Endothelial cell of umbilical vein (primary cell): ENCODE measurements around the gene LUC7L2. TPM values are rescaled to one million over a fixed set of nuclear protein-coding genes. Genes with fewer than 3 reads are reported as not detected.

Source experiments
- BruUV-seq: library from RNA; stranded (reverse); fragments of 400-500 nt; replicated peaks from 2 replicates; lab custom pipeline; 2021; lab: Mats Ljungman, UMichigan
- CTCF ChIA-PET: fragments of 300-600, 350-600 bp; sonication (Branson Sonifier 250); formaldehyde crosslinking; loops from one replicate; lab custom pipeline; 2021; ENCODE audit warnings: antibody characterized with exemption, inconsistent platforms; lab: Charles Lee
- POLR2A ChIA-PET: fragments of 300-600, 350-600 bp; sonication (Branson Sonifier 250); formaldehyde crosslinking; loops from one replicate; lab custom pipeline; 2021; ENCODE audit warnings: antibody characterized with exemption, inconsistent platforms; lab: Charles Lee
- DNase-seq: peaks from one replicate; pipeline ENCODE4 v3.0.0-alpha.2; 2011; ENCODE audit warnings: low read depth, low spot score
- FAIRE-seq: peaks from 2 replicates; lab custom pipeline; 2011; peaks lifted over from hg19 to GRCh38; lab: Jason Lieb, UNC
- H2AFZ ChIP-seq: 2 replicates; pipeline ENCODE4 v1.6.0; 2012; ENCODE audit warnings: low read depth, low read length, control low read depth, inconsistent platforms
- H3K27ac ChIP-seq: 2 replicates; pipeline ENCODE4 v1.5.1; 2011; ENCODE audit warnings: low read depth, mild to moderate bottlenecking, control low read depth, low read length, moderate library complexity; ENCODE audit not compliant: insufficient read depth
- H3K27me3 ChIP-seq, 2 experiments: 2 replicates each; pipeline versions ENCODE4 v1.6.0 to v1.6.1; 2011; ENCODE audit warnings: low read length in 2 of 2, mixed read lengths in 1 of 2; ENCODE audit not compliant: control insufficient read depth in 2 of 2, insufficient read depth in 2 of 2
- H3K36me3 ChIP-seq, 2 experiments: 2 replicates in 1 of 2; 3 replicates in 1 of 2; pipeline ENCODE4 v1.5.1; 2011; ENCODE audit warnings: low read length in 2 of 2, mild to moderate bottlenecking in 1 of 2, moderate library complexity in 1 of 2; ENCODE audit not compliant: control insufficient read depth in 2 of 2, insufficient read depth in 2 of 2; ENCODE audit errors: extremely low read depth in 1 of 2
- H3K4me1 ChIP-seq: 3 replicates; pipeline ENCODE4 v1.5.1; 2011; ENCODE audit warnings: mild to moderate bottlenecking, low read length; ENCODE audit not compliant: control insufficient read depth, insufficient read depth; ENCODE audit errors: extremely low read depth
- H3K4me2 ChIP-seq: 2 replicates; pipeline ENCODE4 v1.6.1; 2011; ENCODE audit warnings: low read length, control low read depth, mixed read lengths; ENCODE audit not compliant: insufficient read depth
- H3K4me3 ChIP-seq, 3 experiments: fragments of 200-600 bp in 1 of 3; sonication (generic), shearing (Covaris generic) in 1 of 3; replicated peaks in 1 of 3; 2 replicates each; pipeline ENCODE4 v1.5.1; 2011 to 2016; ENCODE audit warnings: control low read depth in 3 of 3, low read length in 3 of 3, mild to moderate bottlenecking in 2 of 3, inconsistent platforms in 1 of 3, low read depth in 1 of 3, moderate library complexity in 1 of 3; ENCODE audit not compliant: insufficient read depth in 1 of 3
- H3K79me2 ChIP-seq: 2 replicates; pipeline ENCODE4 v1.6.0; 2012; ENCODE audit warnings: low read length, inconsistent platforms; ENCODE audit not compliant: control insufficient read depth, insufficient read depth
- H3K9ac ChIP-seq: replicated peaks from 2 replicates; pipeline ENCODE3; 2011; ENCODE audit warnings: low read length, control low read depth; ENCODE audit not compliant: insufficient read depth; ENCODE audit errors: extremely low read depth
- H3K9me1 ChIP-seq: replicated peaks from 3 replicates; pipeline ENCODE4 v1.6.0; 2011; ENCODE audit warnings: mild to moderate bottlenecking, low read length; ENCODE audit not compliant: control insufficient read depth, insufficient read depth; ENCODE audit errors: extremely low read depth
- H3K9me3 ChIP-seq: replicated peaks from 2 replicates; pipeline ENCODE4 v1.5.1; 2012; ENCODE audit warnings: low read length, inconsistent platforms; ENCODE audit not compliant: control insufficient read depth, insufficient read depth
- H4K20me1 ChIP-seq: replicated peaks from 2 replicates; pipeline ENCODE3; 2011; ENCODE audit warnings: mild to moderate bottlenecking, low read length; ENCODE audit not compliant: control insufficient read depth, insufficient read depth; ENCODE audit errors: extremely low read depth
- EZH2 ChIP-seq: IDR thresholded peaks from 2 replicates; pipeline ENCODE4 v1.6.1; 2012; ENCODE audit warnings: borderline replicate concordance, low read depth, mild to moderate bottlenecking, moderate library complexity, low read length, inconsistent platforms; ENCODE audit not compliant: severe bottlenecking
- FOS ChIP-seq: IDR thresholded peaks from 2 replicates; pipeline ENCODE4 v1.6.1; 2011; ENCODE audit warnings: mild to moderate bottlenecking, low read length, moderate library complexity, borderline replicate concordance; ENCODE audit not compliant: insufficient read depth
- GATA2 ChIP-seq: IDR thresholded peaks from 2 replicates; pipeline ENCODE4 v1.7.0; 2011; ENCODE audit warnings: low read depth, mild to moderate bottlenecking, moderate library complexity, mixed read lengths, low read length; ENCODE audit not compliant: insufficient read length, insufficient read depth
- JUN ChIP-seq: IDR thresholded peaks from 2 replicates; pipeline ENCODE4 v1.6.1; 2011; ENCODE audit warnings: borderline replicate concordance, low read depth; ENCODE audit not compliant: insufficient read length, insufficient read depth
- MYC ChIP-seq: IDR thresholded peaks from one replicate; pipeline ENCODE4 v1.6.1; 2011; ENCODE audit warnings: mild to moderate bottlenecking, low read depth, low read length
- POLR2A ChIP-seq: IDR thresholded peaks from 2 replicates; pipeline ENCODE4 v1.6.1; 2012; ENCODE audit warnings: low read depth, mild to moderate bottlenecking, control low read depth, low read length
- POLR2AphosphoS5 ChIP-seq: IDR thresholded peaks from 2 replicates; pipeline ENCODE4 v1.6.1; 2012; ENCODE audit warnings: low read depth, mild to moderate bottlenecking, control low read depth, low read length, moderate library complexity; ENCODE audit not compliant: insufficient read depth
- dilution Hi-C: fragments of 300-500 bp; cut with MboI; formaldehyde crosslinking; loops from one replicate; pipeline ENCODE4 v1.15.0; 2019; ENCODE audit warnings: low sequenced_read_pairs; ENCODE audit not compliant: extremely low pct_ligation_motif_present
- intact Hi-C: fragments of 100-400 bp; cut with micrococcal nuclease; formaldehyde crosslinking; loops from one replicate; pipeline ENCODE4 v1.10.0; 2022
- polyA plus RNA-seq, 4 experiments: library from polyadenylated mRNA; depleted of rRNA in 3 of 4; stranded (reverse) in 3 of 4; unstranded in 1 of 4; fragments of >200 nt; gene quantifications; 2 replicates each; pipeline versions ENCODE4 v1.2.1 to v1.2.3, GENCODE V29; 2011 to 2012; ENCODE audit warnings: missing spikeins in 1 of 4
- total RNA-seq: library from RNA; stranded (reverse); gene quantifications from 2 replicates; pipeline ENCODE4 v1.2.3, GENCODE V29; 2021
- TF ChIP-seq, protein P1 (sequence below): IDR thresholded peaks from 2 replicates; pipeline ENCODE4 v1.6.1; 2011; ENCODE audit not compliant: insufficient read depth, insufficient read length
- TF ChIP-seq, protein P2 (sequence below), 2 donors: IDR thresholded peaks; 1 replicate in 1 of 2; 2 replicates in 1 of 2; pipeline ENCODE4 v1.5.1; 2011; ENCODE audit warnings: low read length in 2 of 2, mild to moderate bottlenecking in 2 of 2, moderate library complexity in 2 of 2, control low read depth in 1 of 2, inconsistent platforms in 1 of 2, low read depth in 1 of 2; ENCODE audit not compliant: insufficient read depth in 1 of 2; ENCODE audit errors: extremely low read depth in 1 of 2

Gene LUC7L2
- total and polyA plus RNA-seq, 2 donors (not counting 3 experiments of a cell fraction or from before 2014, with no cell fraction given) = 28.0 to 85.8 TPM

DNA sequence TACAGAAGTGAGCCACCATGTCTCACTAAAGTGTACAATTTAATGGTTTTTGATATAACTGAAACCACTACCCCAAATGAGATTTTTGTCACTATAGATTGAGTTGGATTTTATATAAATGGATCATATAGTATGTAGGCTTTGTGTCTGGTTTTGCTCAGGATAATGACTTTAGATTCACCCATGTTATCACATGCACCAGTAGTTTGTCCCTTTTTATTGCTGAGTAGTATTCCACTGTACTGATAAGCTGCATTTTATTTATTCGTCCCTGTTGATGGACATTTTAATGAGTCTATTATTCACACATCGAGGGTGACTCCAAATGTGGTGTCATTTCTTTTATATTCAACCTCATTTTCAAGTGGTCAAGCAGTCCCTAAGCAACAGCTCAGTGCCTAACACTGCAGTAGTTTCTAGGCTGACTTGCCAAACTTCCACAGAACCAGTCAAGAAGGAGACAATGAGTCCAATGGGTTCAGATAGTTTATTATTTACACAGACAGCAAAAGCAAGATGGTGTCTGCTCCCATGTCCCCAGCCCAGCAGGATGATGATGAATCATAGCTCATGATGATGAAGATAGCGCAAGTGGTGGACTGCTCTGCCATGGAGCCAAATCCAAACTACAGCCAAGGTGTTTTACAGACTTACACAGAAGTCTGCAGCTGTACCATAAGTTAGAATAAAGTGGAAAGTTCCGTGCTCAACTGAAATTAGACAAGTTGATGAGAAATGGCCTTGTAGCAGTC, 25.1 kb upstream of the LUC7L2 start:
- ChIA-PET POLR2A (no interaction called here), CTCF (interaction anchor here (0.7 to 1.6 kb wide), 2 partner anchors 13 to 14 kb away, joined by 3 to 5 read pairs; no protein-coding TSS in a partner anchor)
- H3K4me3 ChIP-seq = no peak overlapping the region
- H3K79me2 ChIP-seq = no peaks in the 10 kb centered on the region
- H3K27ac ChIP-seq = no peak overlapping the region
- BruUV-seq = no TSS peak
- H2AFZ ChIP-seq = no peak overlapping the region
- no peaks in the 10 kb centered on the region for H4K20me1 ChIP-seq
- no peaks in the 10 kb centered on the region for H3K9me1 ChIP-seq
- intact Hi-C loops (no loop called here), dilution Hi-C loops (no loop called here)
- no peak overlapping the region for H3K4me2 ChIP-seq
- H3K27me3 ChIP-seq = no peaks in the 10 kb centered on the region
- H3K9me3 ChIP-seq = no peaks in the 10 kb centered on the region
- no peak overlapping the region for H3K9ac ChIP-seq
- FAIRE-seq (no peak), DNase-seq (no peak)
- TF ChIP-seq POLR2A (no peak), POLR2AphosphoS5 (no peak), JUN (no peak), EZH2 (no peak), GATA2 (no peak), FOS (no peak), MYC (no peak)
- TF ChIP-seq, protein P1, sequence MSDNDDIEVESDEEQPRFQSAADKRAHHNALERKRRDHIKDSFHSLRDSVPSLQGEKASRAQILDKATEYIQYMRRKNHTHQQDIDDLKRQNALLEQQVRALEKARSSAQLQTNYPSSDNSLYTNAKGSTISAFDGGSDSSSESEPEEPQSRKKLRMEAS = no peak
- TF ChIP-seq, protein P2, sequence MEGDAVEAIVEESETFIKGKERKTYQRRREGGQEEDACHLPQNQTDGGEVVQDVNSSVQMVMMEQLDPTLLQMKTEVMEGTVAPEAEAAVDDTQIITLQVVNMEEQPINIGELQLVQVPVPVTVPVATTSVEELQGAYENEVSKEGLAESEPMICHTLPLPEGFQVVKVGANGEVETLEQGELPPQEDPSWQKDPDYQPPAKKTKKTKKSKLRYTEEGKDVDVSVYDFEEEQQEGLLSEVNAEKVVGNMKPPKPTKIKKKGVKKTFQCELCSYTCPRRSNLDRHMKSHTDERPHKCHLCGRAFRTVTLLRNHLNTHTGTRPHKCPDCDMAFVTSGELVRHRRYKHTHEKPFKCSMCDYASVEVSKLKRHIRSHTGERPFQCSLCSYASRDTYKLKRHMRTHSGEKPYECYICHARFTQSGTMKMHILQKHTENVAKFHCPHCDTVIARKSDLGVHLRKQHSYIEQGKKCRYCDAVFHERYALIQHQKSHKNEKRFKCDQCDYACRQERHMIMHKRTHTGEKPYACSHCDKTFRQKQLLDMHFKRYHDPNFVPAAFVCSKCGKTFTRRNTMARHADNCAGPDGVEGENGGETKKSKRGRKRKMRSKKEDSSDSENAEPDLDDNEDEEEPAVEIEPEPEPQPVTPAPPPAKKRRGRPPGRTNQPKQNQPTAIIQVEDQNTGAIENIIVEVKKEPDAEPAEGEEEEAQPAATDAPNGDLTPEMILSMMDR (IDR thresholded peaks at IDR 0.05; ENCODE audit: extremely low read depth in 1 of 2, insufficient read depth in 1 of 2, low read depth in 1 of 2, low read length in 2 of 2) = no peak
- no peaks in the 10 kb centered on the region for H3K4me1 ChIP-seq
- no peaks in the 10 kb centered on the region for H3K36me3 ChIP-seq
